GM19193 (cell line): ENCODE data around the gene CREBBP.

Source experiments
- POLR2A ChIP-seq: IDR thresholded peaks from 4 replicates; pipeline ENCODE4 v1.6.1; 2011; ENCODE audit not compliant: insufficient read depth, insufficient read length; ENCODE audit errors: extremely low read depth

CREBBP gene

GRCh38 chr16:3841729-3842508 is 38.6 kb downstream of the CREBBP start:
- TF ChIP-seq POLR2A, result no peak

GRCh38 chr16:3839402-3840184 is 40.9 kb downstream of the CREBBP start:
- no peak for TF ChIP-seq POLR2A

DNA sequence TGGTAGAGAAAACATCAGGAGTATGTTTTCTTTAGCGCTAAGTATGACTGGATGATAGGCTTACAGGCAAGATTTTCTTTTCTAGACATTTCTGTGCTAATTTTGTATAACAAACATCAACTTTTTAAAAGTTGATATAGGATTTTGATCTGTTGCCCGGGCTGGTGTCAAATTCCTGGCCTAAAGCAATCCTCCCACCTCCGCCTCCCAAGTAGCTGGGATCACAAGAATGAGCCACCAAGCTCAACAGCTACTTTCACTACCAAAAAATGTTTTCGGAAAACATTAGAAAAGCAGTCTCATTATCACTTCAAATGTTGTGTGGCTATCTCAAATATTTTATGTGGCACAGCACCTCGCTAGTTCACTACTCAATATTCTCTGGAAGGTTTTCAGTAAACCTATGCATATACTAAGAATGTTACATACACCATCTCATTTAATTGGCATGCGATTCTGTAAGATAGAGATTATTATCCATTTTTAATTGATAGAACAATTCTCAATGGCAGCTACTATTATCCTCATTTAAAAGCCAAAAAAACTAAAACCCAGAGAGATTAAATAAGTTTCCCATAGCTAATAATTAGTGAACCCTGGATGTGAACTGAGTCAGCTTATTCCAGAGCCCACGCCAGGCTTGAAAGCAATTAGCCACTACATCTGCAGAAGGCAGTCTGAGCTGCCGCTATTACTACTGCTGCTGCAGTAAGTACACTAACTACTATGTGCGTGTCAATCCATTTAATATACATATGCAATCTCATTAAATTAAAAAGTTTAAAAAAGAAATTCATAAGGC is 41.7 kb downstream of the CREBBP start:
- no peak for TF ChIP-seq POLR2A

- TF ChIP-seq POLR2A, result no peak
These were observed 42.5 kb downstream of the CREBBP start for GRCh38 chr16:3837851-3838586.

DNA sequence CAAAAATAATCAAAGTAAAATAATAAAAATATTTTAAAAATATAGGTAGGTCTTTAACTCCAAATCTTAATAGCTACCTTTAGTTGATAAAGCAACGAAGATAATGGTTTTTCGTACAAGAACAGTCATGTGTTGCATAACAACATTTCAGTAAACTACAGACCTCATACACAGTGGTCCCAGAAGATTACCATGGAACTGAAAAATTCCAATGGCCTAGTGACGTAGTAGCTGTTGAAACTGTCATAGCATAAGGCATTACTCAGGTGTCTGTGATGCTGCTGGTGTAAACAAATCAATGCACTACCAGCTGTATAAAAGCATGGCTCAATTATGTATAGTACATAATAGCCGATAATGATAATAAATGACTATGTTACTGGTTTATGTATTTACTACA is 43.9 kb downstream of the CREBBP start:
- TF ChIP-seq POLR2A, result no peak

DNA sequence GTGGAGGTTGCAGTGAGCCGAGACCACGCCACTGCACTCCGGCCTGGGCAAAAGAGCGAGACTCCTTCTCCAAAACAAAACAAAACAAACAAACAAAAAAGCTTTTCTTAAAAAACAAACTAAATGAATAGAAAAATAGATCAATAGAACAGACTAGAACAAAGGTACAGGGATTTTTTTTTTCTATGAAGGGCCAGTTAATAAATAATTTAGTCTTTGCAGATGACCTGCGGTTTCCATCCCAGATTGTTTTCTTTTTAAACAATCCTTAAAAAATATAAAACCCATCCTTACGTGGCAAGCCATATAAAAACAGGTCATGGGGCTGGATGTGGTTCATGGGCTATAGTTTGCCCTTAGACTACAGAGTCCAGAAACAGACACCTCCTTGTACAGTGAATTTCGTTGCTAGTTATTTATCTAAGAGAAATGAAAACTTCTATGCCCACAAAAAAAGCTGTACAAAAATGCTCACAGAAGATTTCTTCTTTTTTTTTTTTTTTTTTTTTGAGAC is 45.4 kb downstream of the CREBBP start:
- TF ChIP-seq POLR2A, result no peak

- TF ChIP-seq POLR2A, result no peak
These were observed 47.8 kb downstream of the CREBBP start for GRCh38 chr16:3832668-3833067.

DNA sequence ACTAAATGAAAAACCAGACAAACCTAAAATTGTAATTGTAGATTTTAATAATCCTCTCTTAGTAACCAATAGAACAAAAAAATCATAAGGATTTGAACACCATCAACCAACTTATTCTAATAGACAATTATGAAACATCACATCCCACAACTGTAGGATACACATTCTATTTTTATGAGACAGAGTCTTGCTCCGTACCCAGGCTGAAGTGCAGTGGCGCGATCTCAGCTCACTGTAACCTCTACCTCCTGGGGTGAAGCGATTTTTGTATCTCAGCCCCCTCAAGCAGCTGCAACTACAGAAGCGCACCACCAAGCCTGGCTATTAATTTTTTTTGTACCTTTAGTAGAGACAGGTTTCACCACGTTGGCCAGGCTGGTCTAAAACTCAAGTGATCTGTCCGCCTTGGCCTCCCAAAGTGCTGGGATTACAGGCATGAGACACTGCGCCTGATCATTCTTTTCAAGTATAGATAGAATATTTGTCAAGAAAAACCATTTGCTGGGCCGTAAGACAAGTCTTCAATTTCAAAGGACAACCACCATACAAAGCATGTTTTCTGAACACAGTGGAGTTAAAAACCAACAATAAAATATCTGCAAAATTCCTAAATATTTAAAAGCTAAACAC is 49.8 kb downstream of the CREBBP start:
- TF ChIP-seq POLR2A, result no peak

DNA sequence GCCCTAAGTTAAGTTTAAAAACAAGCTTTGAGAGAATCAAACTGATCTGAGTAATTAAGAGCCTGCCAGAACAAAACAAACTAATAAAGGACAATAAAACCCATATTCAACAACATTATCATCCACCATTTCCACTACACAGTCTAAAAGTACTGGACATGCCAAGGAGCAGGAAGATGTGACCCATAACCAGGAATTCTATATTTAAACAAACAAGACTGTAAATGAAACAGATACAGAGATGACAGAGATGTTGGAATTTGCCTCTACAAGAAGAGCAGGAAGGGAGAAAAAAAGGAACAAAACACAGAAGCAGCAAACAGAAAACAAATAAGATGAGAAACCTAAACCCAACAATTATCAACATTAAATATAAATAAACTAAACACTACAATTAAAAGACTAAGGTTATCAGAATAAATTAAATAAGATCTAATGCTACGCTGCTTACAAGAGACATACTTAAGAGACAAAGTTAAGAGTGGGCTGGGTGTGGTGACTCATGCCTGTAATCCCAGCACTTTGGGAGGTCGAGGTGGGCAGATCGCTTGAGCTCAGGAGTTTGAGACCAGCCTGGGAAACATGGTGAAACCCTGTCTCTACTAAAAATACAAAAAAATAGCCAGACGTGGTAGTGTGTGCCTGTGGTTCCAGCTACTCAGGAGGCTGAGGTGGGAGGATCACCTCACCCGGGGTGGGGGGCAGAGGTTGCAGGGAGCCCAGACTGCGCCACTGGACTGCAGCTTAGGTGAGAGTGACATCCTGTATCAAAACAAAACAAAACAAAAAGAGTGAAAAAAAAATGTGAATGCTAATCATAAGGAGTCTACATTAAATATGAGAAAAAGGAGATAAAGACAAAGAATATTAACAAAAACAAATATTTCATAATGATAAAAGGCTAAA is 50.6 kb downstream of the CREBBP start:
- no peak for TF ChIP-seq POLR2A

DNA sequence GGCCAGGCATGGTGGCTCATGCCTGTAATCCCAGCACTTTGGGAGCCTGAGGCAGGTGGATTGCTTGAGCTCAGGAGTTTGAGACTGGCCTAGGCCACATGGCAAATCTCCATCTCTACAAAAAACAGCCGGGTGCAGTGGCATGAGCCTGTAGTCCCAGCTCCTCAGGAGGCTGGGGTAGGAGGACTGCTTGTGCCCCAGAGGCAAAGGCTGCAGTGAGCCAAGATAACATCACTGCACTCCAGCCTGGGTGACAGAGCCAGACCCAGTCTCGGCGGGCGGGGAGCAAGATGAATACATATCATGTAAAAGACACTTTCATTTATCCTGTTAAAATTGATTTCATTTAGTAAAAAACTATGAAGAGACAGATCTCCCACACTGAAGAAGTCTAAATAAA is 54.6 kb downstream of the CREBBP start:
- TF ChIP-seq POLR2A, result no peak

- TF ChIP-seq POLR2A, result no peak
These were observed 55.4 kb downstream of the CREBBP start for GRCh38 chr16:3825103-3825502.

- no peak for TF ChIP-seq POLR2A
These were observed 56.3 kb downstream of the CREBBP start for GRCh38 chr16:3824121-3824795.
